Measurements from ENCODE around the gene AXIN1. TPM values are rescaled to one million over a fixed set of nuclear protein-coding genes. Genes with fewer than 3 reads are reported as not detected.
A peak's percentile ranks its signal among the peaks of the same experiment; 100 is the strongest.

The AXIN1 gene
- total and polyA plus RNA-seq, 9 of the 15 experiments (the other 6 are each of a cell fraction or from before 2014, with no cell fraction given) = 0.42 to 58.0 (median 25.9) TPM

DNA sequence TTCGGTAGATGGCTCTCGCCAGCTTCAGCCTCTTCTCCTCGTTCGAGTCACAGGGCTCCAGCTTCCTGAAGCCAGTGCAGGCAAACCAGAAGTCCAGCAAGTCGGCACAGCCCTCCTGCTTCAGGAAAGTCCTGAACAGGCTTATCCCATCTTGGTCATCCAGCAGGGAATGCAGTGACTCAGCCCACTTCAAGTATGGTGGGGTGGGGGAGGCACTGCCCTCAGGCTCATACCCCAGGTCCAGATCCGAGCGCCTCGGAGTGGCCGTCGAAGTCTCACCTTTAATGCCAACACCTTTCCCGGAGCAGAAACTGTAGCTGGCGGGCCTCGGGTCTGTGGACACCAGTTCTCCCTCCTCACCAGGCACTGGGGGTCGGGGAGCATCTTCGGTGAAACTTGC lies 5.9 kb downstream of the AXIN1 start:
- TF ChIP-seq, protein P1, sequence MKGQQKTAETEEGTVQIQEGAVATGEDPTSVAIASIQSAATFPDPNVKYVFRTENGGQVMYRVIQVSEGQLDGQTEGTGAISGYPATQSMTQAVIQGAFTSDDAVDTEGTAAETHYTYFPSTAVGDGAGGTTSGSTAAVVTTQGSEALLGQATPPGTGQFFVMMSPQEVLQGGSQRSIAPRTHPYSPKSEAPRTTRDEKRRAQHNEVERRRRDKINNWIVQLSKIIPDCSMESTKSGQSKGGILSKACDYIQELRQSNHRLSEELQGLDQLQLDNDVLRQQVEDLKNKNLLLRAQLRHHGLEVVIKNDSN (CRISPR knock-in tag; IDR thresholded peaks at IDR 0.05) = no peak
- TF ChIP-seq ZFP36 (IDR thresholded peaks at IDR 0.05; ENCODE audit: low read depth, low read length, partially characterized antibody) (no peak), ZNF347 (CRISPR knock-in tag; IDR thresholded peaks at IDR 0.05; ENCODE audit: low read depth) (no peak), KDM5B (IDR thresholded peaks at IDR 0.05; ENCODE audit: insufficient replicate concordance, low read depth, low read length) (no peak), PRMT5 (CRISPR knock-in tag; IDR thresholded peaks at IDR 0.05) (no peak), NFE2 (IDR thresholded peaks at IDR 0.05; ENCODE audit: low read depth) (no peak), POLR3A (IDR thresholded peaks at IDR 0.05; ENCODE audit: borderline replicate concordance, extremely low read depth, insufficient read depth, insufficient read length) (no peak), ZNF124 (CRISPR knock-in tag; IDR thresholded peaks at IDR 0.05) (no peak), DDX20 (tag; IDR thresholded peaks at IDR 0.05; ENCODE audit: low read depth) (no peak), CLOCK (CRISPR knock-in tag; IDR thresholded peaks at IDR 0.05; ENCODE audit: borderline replicate concordance) (no peak), POLR2A (conservative IDR thresholded peaks at IDR 0.05) (no peak), JUND (IDR thresholded peaks at IDR 0.05; ENCODE audit: borderline replicate concordance, low read depth, low read length) (no peak), JUND (tag; IDR thresholded peaks at IDR 0.05; ENCODE audit: borderline replicate concordance, low read depth, low read length) (no peak)
- TF ChIP-seq, protein P2, sequence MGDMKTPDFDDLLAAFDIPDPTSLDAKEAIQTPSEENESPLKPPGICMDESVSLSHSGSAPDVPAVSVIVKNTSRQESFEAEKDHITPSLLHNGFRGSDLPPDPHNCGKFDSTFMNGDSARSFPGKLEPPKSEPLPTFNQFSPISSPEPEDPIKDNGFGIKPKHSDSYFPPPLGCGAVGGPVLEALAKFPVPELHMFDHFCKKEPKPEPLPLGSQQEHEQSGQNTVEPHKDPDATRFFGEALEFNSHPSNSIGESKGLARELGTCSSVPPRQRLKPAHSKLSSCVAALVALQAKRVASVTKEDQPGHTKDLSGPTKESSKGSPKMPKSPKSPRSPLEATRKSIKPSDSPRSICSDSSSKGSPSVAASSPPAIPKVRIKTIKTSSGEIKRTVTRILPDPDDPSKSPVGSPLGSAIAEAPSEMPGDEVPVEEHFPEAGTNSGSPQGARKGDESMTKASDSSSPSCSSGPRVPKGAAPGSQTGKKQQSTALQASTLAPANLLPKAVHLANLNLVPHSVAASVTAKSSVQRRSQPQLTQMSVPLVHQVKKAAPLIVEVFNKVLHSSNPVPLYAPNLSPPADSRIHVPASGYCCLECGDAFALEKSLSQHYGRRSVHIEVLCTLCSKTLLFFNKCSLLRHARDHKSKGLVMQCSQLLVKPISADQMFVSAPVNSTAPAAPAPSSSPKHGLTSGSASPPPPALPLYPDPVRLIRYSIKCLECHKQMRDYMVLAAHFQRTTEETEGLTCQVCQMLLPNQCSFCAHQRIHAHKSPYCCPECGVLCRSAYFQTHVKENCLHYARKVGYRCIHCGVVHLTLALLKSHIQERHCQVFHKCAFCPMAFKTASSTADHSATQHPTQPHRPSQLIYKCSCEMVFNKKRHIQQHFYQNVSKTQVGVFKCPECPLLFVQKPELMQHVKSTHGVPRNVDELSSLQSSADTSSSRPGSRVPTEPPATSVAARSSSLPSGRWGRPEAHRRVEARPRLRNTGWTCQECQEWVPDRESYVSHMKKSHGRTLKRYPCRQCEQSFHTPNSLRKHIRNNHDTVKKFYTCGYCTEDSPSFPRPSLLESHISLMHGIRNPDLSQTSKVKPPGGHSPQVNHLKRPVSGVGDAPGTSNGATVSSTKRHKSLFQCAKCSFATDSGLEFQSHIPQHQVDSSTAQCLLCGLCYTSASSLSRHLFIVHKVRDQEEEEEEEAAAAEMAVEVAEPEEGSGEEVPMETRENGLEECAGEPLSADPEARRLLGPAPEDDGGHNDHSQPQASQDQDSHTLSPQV (IDR thresholded peaks at IDR 0.05) = no peak
- Histone ChIP-seq H3K27me3 (ENCODE audit: control insufficient read depth in 2 of 2, insufficient read depth in 2 of 2, low read length in 2 of 2) (no peaks in the 10 kb centered on the region), H3K9ac (ENCODE audit: insufficient read depth in 1 of 2, low read depth in 2 of 2, low read length in 2 of 2) (0 out of 4 replicates have a peak overlapping the region, but pooled peaks of 1 of the 2 experiments have one; percentile 55), H3K9me3 (replicated peaks; ENCODE audit: control insufficient read depth, insufficient read depth, low read depth, low read length) (no peaks in the 10 kb centered on the region), H3K79me2 (ENCODE audit: control insufficient read depth, insufficient read depth, low read length) (peaks cover 98% of the 10 kb centered on the region), H3K36me3 (ENCODE audit: control insufficient read depth, insufficient read depth, low read length) (peaks cover 85% of the 10 kb centered on the region), H3K4me1 (replicated peaks in 1 of 2; ENCODE audit: control insufficient read depth in 2 of 2, insufficient read depth in 2 of 2, low read length in 2 of 2) (peaks cover 17 to 21% of the 10 kb centered on the region in 2 experiments), H3K4me2 (ENCODE audit: insufficient read depth, low read length) (no peak overlapping the region), H4K20me1 (replicated peaks; ENCODE audit: control insufficient read depth, insufficient read depth, low read length) (peaks cover 3% of the 10 kb centered on the region; the same call in 1 of the 2 replicates), H3K9me1 (ENCODE audit: control insufficient read depth, insufficient read depth, low read length) (peaks cover 6% of the 10 kb centered on the region), H2AFZ (ENCODE audit: low read depth, low read length) (no peak overlapping the region), H3K4me3 (no peak overlapping the region), H3K27ac (ENCODE audit: extremely low read depth, low read depth, low read length) (no peak overlapping the region)
- POLR2A ChIA-PET = interaction anchor here (2.9 kb wide), 1 partner anchor 9 kb away, joined by 16 read pairs; no protein-coding TSS in a partner anchor
- intact Hi-C loops (cut with micrococcal nuclease) (no loop called here), in situ Hi-C loops (cut with MboI) (no loop called here)
- FAIRE-seq = no peak
- BruUV-seq (replicated peaks) = no TSS peak
- DNase-seq (ENCODE audit: extremely low read depth in 1 of 4, low spot score in 3 of 4) = no peak
- 95% methylated on average over 13 of the region's 15 CpGs for WGBS (ENCODE audit: insufficient coverage, low coverage, missing lambda C conversion rate)
- no peak for ATAC-seq
- CTCF ChIA-PET (ENCODE audit: low intra/inter-chr PET ratio) = no interaction called here

Measured in K562 (cell line).